NCI-H1417 treated with DMSO at 0.1 percent for 48 hours (cell line): ENCODE results near the gene LGALS4.
"Not testable (repeated sequence)": the region's sequence is repeated elsewhere in the genome, so short reads cannot be mapped to it uniquely, and the experiment has no call there.

Experiments used
- DNase-seq: peaks from one replicate; lab custom pipeline; 2025; lab: John Stamatoyannopoulos, UW

Gene LGALS4

DNA sequence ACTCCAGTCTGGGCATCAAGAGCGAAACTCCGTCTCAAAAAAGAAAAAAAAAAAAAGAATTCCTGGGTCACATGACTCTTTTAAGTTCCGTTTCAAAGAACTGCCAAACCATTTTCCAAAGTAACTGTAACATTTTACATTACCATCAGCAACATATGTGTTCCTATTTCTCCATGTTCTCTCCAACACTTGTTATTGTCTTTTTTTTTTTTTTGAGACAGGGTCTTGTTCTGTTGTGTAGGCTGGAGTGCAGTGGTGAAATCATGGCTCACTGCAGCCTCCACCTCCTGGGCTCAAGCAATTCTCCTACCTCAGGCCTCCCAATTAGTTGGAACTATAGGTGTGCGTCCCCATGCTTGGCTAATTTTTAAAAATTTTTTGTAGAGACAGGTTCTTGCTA lies 17.2 kb downstream of the LGALS4 start:
- DNase-seq: no peak

DNA sequence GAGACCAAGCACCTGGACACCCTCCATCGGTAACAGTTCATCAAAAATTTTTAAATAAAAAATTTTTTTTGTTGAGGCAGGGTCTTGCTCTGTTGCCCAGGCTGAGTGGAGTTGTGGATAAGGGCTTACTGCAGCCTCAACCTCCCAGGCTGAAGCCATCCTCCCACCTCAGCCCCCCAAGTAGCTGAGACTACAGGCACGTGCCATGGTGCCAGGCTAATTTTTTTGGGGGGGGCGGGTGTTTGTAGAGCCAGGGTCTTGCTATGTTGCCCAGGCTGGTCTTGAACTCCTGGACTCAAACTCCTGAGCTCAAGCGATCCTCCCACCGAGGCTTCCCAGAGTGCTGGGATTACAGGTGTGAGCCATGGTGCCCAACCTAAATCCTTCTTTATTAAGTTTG lies 19.1 kb downstream of the LGALS4 start:
- no peak for DNase-seq

DNA sequence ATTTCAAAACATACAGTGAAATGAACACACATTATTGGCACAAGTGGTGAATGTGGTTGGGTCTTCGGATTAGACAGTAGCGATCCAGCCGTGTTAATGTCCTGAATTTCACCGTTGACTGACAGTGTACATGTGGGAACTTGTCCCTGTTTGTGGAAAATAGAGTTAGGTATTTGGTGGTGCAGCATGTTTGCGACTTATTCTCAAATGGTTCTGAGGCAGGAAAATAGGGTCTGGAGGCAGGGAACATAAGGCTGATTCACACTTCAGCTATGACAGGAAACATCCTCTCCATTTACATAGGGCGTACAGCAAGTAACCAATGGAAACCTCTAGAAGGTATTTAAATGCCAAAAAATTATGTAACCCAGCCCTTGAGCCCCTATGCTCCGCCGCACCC lies 19.6 kb downstream of the LGALS4 start:
- no peak for DNase-seq

DNA sequence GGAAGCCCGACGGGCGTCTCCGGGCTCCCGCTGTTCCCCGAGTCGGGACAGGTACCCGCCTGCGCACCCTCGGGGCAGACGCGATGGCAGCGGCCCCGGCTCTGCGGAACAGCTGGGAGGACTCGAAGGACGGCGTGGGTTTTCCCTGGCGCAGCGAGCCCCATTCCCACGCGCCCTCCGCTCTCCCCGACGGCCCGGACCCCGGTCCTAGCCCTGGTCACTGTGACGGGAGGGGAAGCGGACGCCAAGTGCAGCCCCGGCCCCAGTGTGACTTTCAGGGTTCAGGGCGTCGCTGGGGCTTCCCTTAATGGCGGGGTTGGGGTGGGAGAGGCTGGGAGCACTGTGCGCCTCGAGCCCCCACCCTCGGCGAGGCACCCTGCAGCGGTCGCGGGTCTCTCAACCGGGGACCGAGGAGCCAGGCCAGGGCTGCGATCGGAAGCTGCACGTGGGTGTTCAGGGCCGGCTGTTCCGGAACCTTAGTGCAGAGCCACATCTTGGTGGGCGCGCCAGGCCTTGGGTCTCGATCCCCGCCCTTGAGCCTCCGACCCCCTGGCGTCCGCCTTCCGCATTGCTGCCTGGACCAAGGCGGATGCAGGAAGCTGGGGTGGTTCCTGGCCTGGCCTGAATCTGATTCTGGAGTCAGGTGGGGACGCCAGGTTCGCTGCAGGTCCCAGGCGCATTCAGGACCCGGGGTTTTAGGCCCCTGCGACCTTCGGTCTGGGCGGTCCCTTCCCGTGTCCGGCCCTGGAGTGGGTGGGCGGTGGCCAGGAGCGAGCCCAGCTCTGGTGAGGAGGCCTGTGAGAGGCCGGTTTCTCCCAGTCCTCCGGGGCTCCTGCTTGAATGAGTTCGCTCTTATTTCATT lies 20.3 kb downstream of the LGALS4 start:
- no peak for DNase-seq

DNA sequence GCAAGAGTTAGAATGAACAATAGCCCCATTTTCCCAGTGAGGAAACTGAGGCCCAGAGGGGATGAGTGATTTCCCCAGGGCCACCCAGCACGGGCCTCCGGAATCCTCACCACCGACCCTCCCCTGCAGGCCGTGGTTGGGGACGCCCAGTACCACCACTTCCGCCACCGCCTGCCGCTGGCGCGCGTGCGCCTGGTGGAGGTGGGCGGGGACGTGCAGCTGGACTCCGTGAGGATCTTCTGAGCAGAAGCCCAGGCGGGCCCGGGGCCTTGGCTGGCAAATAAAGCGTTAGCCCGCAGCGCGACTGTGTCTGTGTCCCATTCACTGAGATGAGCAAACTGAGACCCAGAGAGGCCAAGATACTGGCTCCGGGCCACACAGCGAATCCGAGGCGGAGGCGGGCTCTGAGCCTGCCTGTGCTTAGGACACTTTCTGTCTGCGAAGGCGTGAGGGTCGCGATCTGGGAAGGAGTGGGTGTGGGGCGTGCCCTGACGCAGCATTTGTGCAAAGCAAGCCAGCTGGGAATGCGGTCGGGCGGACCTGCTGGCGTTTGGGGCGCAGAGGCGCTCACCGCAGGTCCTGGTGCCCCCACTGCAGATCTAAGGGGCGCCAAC lies 21.2 kb downstream of the LGALS4 start:
- DNase-seq: not testable (repeated sequence)

DNA sequence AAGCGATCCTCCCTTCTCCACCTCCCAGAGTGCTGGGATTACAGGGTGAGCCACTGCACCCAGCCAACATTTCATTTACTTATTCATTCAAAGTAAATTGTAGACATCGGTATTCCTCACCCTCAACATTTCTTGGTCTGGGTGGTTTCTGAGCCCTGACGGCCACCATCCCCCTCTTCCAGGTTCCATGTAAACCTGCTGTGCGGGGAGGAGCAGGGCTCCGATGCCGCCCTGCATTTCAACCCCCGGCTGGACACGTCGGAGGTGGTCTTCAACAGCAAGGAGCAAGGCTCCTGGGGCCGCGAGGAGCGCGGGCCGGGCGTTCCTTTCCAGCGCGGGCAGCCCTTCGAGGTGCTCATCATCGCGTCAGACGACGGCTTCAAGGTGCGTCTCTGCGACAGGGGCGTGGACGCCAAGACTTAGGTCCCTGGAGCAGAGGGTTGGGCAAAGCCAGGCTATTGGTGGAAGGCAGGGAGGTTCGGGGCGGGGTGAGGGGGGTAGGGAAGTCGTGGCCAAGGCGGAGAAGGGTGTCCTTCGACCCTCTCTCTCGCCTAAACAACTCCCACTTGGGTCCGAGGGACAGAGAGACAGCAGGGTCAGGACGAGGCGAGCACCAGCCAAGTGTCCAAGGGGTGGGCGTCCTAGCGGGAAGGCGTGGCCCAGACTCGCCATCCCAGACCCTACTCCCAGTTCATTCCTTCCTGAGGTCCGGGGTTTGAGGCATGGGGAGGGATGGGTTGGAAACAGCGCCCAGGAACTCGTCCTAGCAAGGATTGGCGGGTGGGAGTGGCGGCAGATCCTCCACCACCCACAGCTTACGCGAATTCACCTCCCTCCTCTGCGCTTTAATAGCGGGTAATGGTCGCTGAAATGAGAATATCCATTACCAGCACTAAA lies 22.0 kb downstream of the LGALS4 start:
- DNase-seq: not testable (repeated sequence)

DNA sequence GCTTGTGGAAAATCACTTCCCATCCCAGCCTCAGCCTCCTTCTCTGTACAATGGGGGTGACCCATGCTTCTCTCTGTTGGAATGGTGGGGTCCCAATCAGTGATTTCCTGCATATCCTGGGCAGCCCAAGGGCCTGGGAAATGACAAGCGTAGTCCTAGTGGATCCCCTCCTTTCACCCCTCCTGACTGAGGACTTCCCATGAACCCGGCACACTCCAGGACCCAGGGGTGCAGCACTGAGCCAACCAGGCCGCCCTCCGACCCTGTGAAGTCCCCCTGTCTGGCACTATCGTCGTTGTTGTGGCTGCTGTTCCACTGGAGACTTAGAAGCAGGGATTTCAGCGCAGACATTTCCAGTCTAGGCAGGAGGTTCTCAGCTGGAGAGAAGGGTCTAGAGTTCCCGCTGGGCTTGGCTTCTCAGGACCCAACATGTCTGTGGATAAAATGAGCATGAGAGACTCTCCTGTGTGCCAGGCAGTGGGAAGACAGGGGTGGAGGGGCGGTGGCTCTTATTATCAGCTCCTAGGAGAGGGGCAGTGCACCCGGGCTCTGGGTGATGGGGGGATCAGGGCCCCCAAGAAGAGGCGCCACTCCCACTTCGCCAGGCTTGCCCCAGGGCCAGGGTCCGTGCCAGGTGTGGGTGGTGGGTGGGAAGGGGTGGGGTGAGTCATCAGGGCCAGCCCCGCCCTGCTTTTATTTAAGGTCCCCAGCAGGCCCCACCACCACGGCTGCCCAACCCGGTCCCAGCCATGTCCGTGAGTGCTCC lies 24.1 kb downstream of the LGALS4 start, which contains the start of gene LGALS7B:
Gene LGALS7B (plus strand): TSS at position 723 of the 766 bp plus-strand sequence. CDS start 27 bp downstream, at position 750.
- DNase-seq: no peak

DNA sequence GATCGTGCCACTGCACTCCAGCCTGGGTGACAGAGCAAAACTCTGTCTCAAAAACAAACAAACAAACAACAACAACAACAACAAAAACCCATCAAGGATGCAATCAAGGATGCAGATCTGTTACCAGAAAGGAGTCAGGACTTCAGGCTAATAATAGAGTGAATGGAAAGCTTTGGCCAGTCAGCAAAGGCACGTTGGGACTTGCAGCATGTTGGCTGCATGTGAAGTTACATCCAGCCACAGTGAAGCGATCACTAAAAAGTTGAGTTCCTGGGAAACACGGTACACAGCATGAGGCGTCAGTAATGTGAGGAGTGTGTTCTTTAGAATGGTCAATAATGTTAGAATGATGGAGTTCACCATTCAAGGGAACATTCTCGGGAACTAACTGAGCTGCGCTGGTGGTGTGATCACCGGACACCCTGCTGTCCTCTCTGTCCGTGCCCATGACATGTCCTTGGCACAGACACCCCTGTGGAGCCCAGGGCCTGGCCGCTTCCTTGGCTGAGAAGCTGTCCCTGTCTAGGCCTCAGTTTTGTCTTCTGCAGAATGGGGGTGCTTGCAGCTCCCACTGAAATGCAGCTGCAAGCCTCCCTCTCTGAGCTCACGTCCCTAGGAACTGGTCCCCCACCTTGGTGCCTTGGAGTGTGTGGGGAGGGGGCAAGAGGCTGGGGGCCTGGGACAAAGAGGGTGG lies 26.0 kb downstream of the LGALS4 start:
- no peak for DNase-seq

DNA sequence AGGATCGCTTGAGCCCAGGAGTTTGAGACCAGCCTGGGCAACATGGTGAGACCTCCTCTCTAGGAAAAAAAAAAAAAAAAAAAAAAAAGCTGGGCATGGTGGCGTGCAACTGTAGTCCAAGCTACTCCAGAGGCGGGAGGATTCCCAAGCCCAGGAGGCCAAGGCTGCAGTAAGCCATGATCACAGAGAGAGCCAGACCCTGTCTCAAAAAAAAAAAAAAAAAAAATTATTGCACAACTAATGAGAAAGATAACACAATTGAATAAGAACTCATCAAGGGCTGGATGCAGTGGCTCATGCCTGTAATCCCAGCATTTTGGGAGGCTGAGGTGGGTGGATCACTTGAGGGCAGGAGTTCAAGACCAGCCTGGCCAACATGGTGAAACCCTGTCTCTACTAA lies 26.7 kb downstream of the LGALS4 start:
- not testable (repeated sequence) for DNase-seq

DNA sequence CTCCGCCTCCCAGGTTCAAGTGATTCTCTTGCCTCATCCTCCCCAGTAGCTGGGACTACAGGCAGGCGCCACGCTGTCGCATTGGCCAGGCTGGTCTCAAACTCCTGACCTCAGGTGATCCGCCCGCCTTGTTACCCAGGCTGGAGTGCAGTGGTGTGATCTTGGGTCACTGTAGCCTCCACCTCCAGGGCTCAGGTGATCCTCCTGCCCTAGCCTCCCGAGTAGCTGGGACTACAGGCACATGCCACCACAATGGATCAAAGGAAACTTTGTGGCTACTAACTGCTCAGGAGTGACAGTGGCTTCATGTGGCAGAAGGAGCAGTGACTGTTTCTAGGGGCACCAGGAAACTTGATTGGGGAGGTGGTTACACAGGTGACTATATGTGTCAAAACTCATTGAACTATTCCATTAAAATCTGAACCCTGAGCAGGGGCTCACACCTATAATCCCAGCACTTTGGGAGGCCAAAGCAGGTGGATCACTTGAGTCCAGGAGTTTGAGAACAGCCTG lies 27.5 kb downstream of the LGALS4 start:
- no peak for DNase-seq

DNA sequence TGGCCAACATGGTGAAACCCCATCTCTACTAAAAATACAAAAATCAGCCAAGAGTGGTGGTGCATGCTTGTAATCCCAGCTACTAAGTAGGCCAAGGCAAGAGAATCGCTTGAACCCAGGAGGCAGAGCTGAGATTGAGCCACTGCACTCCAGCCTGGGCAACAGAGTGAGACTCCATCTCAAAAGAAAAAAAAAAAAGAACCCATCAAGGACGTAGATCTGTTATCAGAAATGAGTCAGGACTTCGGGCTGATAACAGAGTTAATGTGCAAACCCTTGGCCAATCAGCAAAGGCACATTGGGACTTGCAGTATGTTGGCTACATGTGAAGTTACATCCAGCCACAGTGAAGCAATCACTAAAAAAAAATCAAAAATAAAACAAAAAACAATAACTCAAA lies 28.5 kb downstream of the LGALS4 start:
- DNase-seq: no peak

DNA sequence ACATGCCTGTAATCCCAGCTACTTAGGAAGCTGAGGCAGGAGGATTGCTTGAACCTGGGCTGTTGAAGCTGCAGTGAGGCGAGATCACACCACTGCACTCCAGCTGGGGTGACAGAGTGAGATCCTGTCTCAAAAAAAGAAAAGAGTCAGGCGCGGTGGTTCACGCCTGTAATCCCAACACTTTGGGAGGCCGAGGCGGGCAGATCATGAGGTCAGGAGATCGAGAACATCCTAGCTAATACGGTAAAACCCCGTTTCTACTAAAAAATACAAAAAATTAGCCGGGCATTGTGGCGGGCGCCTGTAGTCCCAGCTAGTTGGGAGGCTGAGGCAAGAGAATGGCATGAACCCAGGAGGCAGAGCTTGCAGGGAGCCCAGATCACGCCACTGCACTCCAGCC lies 30.5 kb downstream of the LGALS4 start:
- not testable (repeated sequence) for DNase-seq

DNA sequence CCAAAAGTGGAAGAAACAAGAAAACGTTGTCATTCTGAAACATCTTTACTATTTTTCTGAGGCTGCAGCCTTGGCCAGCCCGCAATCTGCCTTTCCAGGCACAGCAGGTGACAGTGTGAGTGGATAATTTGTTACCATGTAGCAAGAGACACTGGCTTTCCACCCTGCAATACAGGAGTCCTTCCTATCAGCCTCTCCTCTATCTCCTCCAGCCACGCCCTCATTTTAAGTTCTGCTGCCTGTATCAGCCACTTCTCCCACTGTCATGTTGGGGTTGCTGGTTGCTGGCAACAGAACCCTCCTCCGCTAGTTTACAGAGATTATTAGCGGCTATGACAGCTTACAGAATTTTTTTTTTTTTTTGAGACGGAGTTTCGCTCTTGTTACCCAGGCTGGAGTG lies 31.7 kb downstream of the LGALS4 start:
- no peak for DNase-seq

DNA sequence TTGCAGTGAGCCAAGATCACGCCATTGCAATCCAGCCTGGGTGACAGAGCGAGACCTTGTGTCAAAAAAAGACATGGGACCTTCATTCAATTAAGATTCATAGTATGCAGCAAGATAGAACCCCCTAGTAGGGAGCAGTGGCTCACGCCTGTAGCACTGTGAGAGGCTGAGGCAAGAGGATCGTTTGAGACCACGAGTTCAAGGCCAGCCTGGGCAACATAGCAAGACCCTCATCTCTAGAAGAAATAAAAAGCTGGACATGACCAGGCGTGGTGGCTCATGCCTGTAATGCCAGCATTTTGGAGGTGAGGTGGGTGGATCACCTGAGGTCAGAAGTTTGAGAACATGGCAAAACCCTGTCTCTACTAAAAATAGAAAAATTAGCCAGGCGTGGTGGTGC lies 32.3 kb downstream of the LGALS4 start:
- DNase-seq: no peak

DNA sequence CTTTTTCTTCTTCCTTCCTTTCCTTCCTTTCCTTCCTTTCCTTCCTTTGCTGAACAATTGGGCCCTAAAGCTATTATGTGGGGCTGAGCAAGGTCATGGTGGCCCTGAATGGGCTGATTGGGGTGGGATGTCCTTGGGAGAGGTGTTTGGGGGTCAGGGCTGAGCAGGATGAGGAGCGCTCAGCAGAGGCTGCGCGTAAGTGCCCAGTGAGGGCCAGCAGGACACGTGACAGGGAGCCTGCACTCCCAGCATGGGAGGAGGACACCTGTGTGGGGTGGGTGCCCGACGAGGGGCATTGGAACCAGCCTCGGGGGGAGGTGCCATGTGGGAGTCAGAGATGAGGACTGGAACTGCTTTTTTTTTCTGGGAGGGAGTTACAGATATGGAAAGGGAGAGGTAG lies 34.0 kb downstream of the LGALS4 start:
- no peak for DNase-seq

DNA sequence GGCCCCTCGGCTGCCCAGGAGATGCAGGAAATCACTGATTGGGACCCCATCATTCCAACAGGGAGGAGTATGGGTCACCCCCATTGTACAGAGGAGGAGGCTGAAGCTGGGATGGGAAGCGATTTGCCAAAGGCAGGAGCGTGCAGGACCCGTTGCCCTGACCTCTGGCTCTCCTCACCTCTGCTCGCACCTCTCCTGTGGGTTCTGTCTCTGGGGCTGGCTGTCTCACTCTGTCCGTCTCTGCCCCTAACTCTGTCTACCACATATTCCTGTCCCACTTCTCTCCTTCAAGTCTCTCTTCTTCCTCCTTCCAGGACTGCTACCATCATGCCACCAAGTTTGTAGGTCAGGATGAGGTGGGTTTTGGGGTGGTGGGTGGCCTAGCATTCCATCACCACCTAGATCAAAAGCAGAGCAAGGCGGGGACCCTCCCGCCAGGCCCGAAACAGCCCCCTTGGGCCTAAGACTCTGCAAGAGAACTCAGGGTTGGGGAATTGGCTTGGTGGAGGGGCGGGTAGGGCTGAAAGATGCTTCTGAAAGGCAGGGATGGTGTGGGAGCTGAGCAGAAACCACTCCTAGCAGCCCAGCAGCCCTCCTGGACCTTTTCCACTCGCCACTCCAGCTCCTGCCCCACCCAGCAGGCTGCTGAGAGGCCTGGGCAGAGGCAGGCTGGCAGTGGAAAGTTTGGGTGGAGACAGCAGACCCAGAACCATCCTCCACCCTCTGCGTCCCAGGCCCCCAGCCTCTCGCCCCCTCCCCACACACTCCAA lies 38.4 kb downstream of the LGALS4 start:
- DNase-seq: no peak

DNA sequence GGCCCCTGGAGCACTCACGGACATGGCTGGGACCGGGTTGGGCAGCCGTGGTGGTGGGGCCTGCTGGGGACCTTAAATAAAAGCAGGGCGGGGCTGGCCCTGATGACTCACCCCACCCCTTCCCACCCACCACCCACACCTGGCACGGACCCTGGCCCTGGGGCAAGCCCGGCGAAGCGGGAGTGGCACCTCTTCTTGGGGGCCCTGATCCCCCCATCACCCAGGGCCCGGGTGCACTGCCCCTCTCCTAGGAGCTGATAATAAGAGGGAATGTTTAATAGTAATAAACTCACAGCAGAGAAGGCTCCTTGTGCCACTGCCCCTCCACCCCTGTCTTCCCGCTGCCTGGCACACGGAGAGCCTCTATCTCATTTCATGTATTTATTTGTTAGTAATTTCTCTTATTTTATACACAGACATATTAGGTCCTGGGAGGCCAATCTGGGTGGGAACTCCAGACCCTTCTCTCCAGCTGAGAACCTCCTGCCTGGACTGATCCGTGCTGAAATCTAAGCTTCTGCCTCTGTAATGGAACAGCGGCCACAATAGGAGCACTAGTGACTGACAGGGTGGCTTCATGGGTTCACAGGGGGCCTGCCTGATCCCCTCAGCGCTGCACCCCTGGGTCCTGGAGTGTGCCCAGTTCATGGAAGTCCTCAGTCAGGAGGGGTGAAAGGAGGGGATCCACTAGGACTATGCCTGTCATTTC lies 39.1 kb downstream of the LGALS4 start, which contains the start of gene LGALS7:
Gene LGALS7 (minus strand): TSS at position 49 of the 709 bp plus-strand sequence. CDS start 25 bp downstream, at position 24.
- DNase-seq: no peak

DNA sequence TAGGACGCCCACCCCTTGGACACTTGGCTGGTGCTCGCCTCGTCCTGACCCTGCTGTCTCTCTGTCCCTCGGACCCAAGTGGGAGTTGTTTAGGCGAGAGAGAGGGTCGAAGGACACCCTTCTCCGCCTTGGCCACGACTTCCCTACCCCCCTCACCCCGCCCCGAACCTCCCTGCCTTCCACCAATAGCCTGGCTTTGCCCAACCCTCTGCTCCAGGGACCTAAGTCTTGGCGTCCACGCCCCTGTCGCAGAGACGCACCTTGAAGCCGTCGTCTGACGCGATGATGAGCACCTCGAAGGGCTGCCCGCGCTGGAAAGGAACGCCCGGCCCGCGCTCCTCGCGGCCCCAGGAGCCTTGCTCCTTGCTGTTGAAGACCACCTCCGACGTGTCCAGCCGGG lies 41.2 kb downstream of the LGALS4 start:
- DNase-seq: not testable (repeated sequence)

DNA sequence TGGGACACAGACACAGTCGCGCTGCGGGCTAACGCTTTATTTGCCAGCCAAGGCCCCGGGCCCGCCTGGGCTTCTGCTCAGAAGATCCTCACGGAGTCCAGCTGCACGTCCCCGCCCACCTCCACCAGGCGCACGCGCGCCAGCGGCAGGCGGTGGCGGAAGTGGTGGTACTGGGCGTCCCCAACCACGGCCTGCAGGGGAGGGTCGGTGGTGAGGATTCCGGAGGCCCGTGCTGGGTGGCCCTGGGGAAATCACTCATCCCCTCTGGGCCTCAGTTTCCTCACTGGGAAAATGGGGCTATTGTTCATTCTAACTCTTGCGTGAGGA lies 41.8 kb downstream of the LGALS4 start:
- DNase-seq: not testable (repeated sequence)
